HG03457 (cell line): Measurements from ENCODE around the gene POR.
"Not testable (repeated sequence)": the region's sequence is repeated elsewhere in the genome, so short reads cannot be mapped to it uniquely, and the experiment has no call there.

Source experiments
- ATAC-seq: cut with Tn5 transposase; IDR thresholded peaks from one replicate; pipeline ENCODE4 v1.9.1; 2021; ENCODE audit warnings: moderate number of reproducible peaks; ENCODE audit not compliant: unreplicated experiment

POR gene

GRCh38 chr7:75914655-75915415 lies at the start of gene POR:
POR (plus strand) TSS chr7:75915155; CDS start chr7:75954002, 38,847 bp downstream.
- ATAC-seq, result peak; percentile 64

GRCh38 chr7:75866114-75866488 lies 48.9 kb upstream of the POR start:
- ATAC-seq, result no peak

GRCh38 chr7:75866489-75867389 lies 48.2 kb upstream of the POR start:
- no peak for ATAC-seq

GRCh38 chr7:75867390-75867717 lies 47.6 kb upstream of the POR start:
- ATAC-seq, result no peak

GRCh38 chr7:75868153-75868552 lies 46.8 kb upstream of the POR start:
- ATAC-seq, result no peak

GRCh38 chr7:75869776-75870379 lies 45.1 kb upstream of the POR start:
- ATAC-seq, result no peak

- no peak for ATAC-seq
Measured at GRCh38 chr7:75870557-75871161, 44.3 kb upstream of the POR start.

GRCh38 chr7:75872073-75872782 lies 42.7 kb upstream of the POR start:
- no peak for ATAC-seq

- ATAC-seq, result not testable (repeated sequence)
Measured at GRCh38 chr7:75874180-75874579, 40.8 kb upstream of the POR start.

GRCh38 chr7:75875113-75876080 lies 39.6 kb upstream of the POR start:
- ATAC-seq, result no peak

- ATAC-seq, result no peak
Measured at GRCh38 chr7:75876126-75876881, 38.7 kb upstream of the POR start.

GRCh38 chr7:75878312-75878768 lies 36.6 kb upstream of the POR start:
- peak; percentile 21 for ATAC-seq

GRCh38 chr7:75878769-75879611 lies 36.0 kb upstream of the POR start, which contains the start of gene RHBDD2:
RHBDD2 (plus strand) TSS chr7:75879034; CDS start chr7:75879083, 49 bp downstream.
- ATAC-seq, result peak; percentile 86

GRCh38 chr7:75879771-75880184 lies 35.2 kb upstream of the POR start:
- ATAC-seq, result no peak

GRCh38 chr7:75880242-75880641 lies 34.7 kb upstream of the POR start:
- no peak for ATAC-seq

GRCh38 chr7:75881436-75882095 lies 33.4 kb upstream of the POR start:
- ATAC-seq, result no peak

- ATAC-seq, result not testable (repeated sequence)
Measured at GRCh38 chr7:75883265-75883824, 31.6 kb upstream of the POR start.
